ENCODE data around the gene HLA-DMB.

HLA-DMB gene

GRCh38 chr6:32971242-32971580 is 30.4 kb upstream of the HLA-DMB start:
- no peak for TF ChIP-seq ZFX (IDR thresholded peaks at IDR 0.05; ENCODE audit: borderline replicate concordance)
- TF ChIP-seq CTCF (IDR thresholded peaks at IDR 0.05), result no peak
- H3K27ac ChIP-seq, result peak overlapping the region; percentile 100

GRCh38 chr6:32970413-32971241 is 29.8 kb upstream of the HLA-DMB start:
- H3K27ac ChIP-seq, result peak overlapping the region; percentile 100
- no peak for TF ChIP-seq CTCF (IDR thresholded peaks at IDR 0.05)
- no peak for TF ChIP-seq ZFX (IDR thresholded peaks at IDR 0.05; ENCODE audit: borderline replicate concordance)

- peak overlapping the region; percentile 100 for H3K27ac ChIP-seq
- TF ChIP-seq ZFX (IDR thresholded peaks at IDR 0.05; ENCODE audit: borderline replicate concordance) (no peak), CTCF (IDR thresholded peaks at IDR 0.05) (peak; percentile 6; the same call in 1 of the 2 replicates)
Observed at GRCh38 chr6:32969685-32970412, 29.0 kb upstream of the HLA-DMB start.

GRCh38 chr6:32968867-32969684 is 28.2 kb upstream of the HLA-DMB start:
- no peak for TF ChIP-seq CTCF (IDR thresholded peaks at IDR 0.05)

GRCh38 chr6:32968093-32968866 is 27.5 kb upstream of the HLA-DMB start, which contains the start of gene BRD2:
BRD2 (plus strand) TSS chr6:32968594; CDS start chr6:32972899, 4,305 bp downstream.
- no peak for TF ChIP-seq CTCF (IDR thresholded peaks at IDR 0.05)
- TF ChIP-seq ZFX (IDR thresholded peaks at IDR 0.05; ENCODE audit: borderline replicate concordance), result no peak
- peak within 1 kb of the TSS; percentile 100 for H3K27ac ChIP-seq

More at GRCh38 chr6:32968867-32969684, 28.2 kb upstream of the HLA-DMB start:
- peak overlapping the region; percentile 100 for H3K27ac ChIP-seq

GRCh38 chr6:32967151-32968091 is 26.6 kb upstream of the HLA-DMB start:
- H3K27ac ChIP-seq, result peak overlapping the region; percentile 100
- no peak for TF ChIP-seq ZFX (IDR thresholded peaks at IDR 0.05; ENCODE audit: borderline replicate concordance)
- peak; percentile 72 for TF ChIP-seq CTCF (IDR thresholded peaks at IDR 0.05)

Measured in 22Rv1 (cell line).